Panc1 (cell line): ENCODE measurements around the gene SLC25A45. TPM values are rescaled to one million over a fixed set of nuclear protein-coding genes. Genes with fewer than 3 reads are reported as not detected.

ENCODE experiments used
- ATAC-seq: fragments of 200-7000 bp; cut with Tn5 transposase; 2 replicates; pipeline ENCODE4 v1.9.1; 2020; ENCODE audit warnings: mild to moderate bottlenecking, moderate library complexity
- BruUV-seq: library from RNA; stranded (reverse); fragments of 400-500 nt; replicated peaks from 2 replicates; lab custom pipeline; 2021; lab: Mats Ljungman, UMichigan
- CTCF ChIA-PET: fragments of 300-600 bp; sonication (Branson Sonifier 250); formaldehyde crosslinking; loops from one replicate; lab custom pipeline; 2022; ENCODE audit warnings: antibody characterized with exemption; lab: Charles Lee
- POLR2A ChIA-PET: fragments of 300-600 bp; sonication (Branson Sonifier 250); formaldehyde crosslinking; loops from one replicate; lab custom pipeline; 2022; ENCODE audit warnings: antibody characterized with exemption; lab: Charles Lee
- DNase-seq: peaks from one replicate; pipeline ENCODE4 v3.0.0-alpha.2; 2010; ENCODE audit warnings: low read depth, low spot score
- H3K27ac ChIP-seq: 2 replicates; pipeline ENCODE4 v1.5.1; 2011; ENCODE audit warnings: mild to moderate bottlenecking, low read length, inconsistent platforms
- H3K27me3 ChIP-seq: fragments of 200-500 bp; sonication (Bioruptor generic); 2 replicates; pipeline ENCODE4 v1.6.0; 2014; ENCODE audit warnings: low read length, inconsistent platforms; ENCODE audit not compliant: control insufficient read depth, insufficient read depth
- H3K36me3 ChIP-seq: fragments of 200-500 bp; sonication (Bioruptor generic); 2 replicates; pipeline ENCODE4 v1.5.1; 2014; ENCODE audit warnings: inconsistent platforms, mild to moderate bottlenecking, low read length, moderate library complexity; ENCODE audit not compliant: control insufficient read depth, insufficient read depth
- H3K4me1 ChIP-seq: 2 replicates; pipeline ENCODE4 v1.5.1; 2011; ENCODE audit warnings: inconsistent platforms, mild to moderate bottlenecking, low read length, moderate library complexity; ENCODE audit not compliant: control insufficient read depth, insufficient read depth
- H3K4me3 ChIP-seq, 2 experiments: 2 replicates each; pipeline ENCODE4 v1.5.1; 2011 to 2012; ENCODE audit warnings: low read depth in 2 of 2, low read length in 2 of 2, mild to moderate bottlenecking in 2 of 2, inconsistent platforms in 1 of 2, moderate library complexity in 1 of 2
- H3K9me3 ChIP-seq: fragments of 200-500 bp; sonication (Bioruptor generic); 2 replicates; pipeline ENCODE4 v1.5.1; 2014; ENCODE audit warnings: low read depth, mild to moderate bottlenecking, inconsistent platforms, low read length, moderate library complexity; ENCODE audit not compliant: control insufficient read depth, insufficient read depth
- CTCF ChIP-seq: fragments of 450-650 bp; IDR thresholded peaks from 2 replicates; pipeline ENCODE4 v1.5.1; 2017; ENCODE audit warnings: mild to moderate bottlenecking
- POLR2AphosphoS5 ChIP-seq: IDR thresholded peaks from 2 replicates; pipeline ENCODE4 v1.6.1; 2012; ENCODE audit warnings: mild to moderate bottlenecking, low read depth, low read length, moderate library complexity
- REST ChIP-seq, 2 experiments: IDR thresholded peaks; 2 replicates each; pipeline ENCODE4 v1.6.1; 2011 to 2012; ENCODE audit warnings: low read depth in 2 of 2, control low read depth in 1 of 2, low read length in 1 of 2, mild to moderate bottlenecking in 1 of 2, moderate library complexity in 1 of 2; ENCODE audit not compliant: insufficient read depth in 1 of 2
- SIN3A ChIP-seq: IDR thresholded peaks from 2 replicates; pipeline ENCODE4 v1.6.1; 2012; ENCODE audit warnings: low read depth, mild to moderate bottlenecking, low read length, moderate library complexity, borderline replicate concordance; ENCODE audit not compliant: insufficient read depth
- TCF7L2 ChIP-seq: IDR thresholded peaks from 2 replicates; pipeline ENCODE4 v1.6.1; 2011; ENCODE audit warnings: mild to moderate bottlenecking, low read depth, low read length, inconsistent platforms
- in situ Hi-C: cut with HindIII; loops from 2 replicates; pipeline ENCODE4 v1.10.0; 2016; ENCODE audit warnings: low sequenced_read_pairs, low pct_unique_long_range_greater_than_20kb
- intact Hi-C: fragments of 100-400 bp; cut with micrococcal nuclease; formaldehyde crosslinking; loops from one replicate; pipeline ENCODE4 v1.10.0; 2022; ENCODE audit not compliant: unreplicated experiment
- total RNA-seq: library from RNA; stranded (reverse); gene quantifications from one replicate; pipeline ENCODE4 v1.2.1, GENCODE V29; 2021; ENCODE audit not compliant: unreplicated experiment

Gene SLC25A45
- total RNA-seq, 1 experiment from 2014 or later, result 9.8 TPM

DNA sequence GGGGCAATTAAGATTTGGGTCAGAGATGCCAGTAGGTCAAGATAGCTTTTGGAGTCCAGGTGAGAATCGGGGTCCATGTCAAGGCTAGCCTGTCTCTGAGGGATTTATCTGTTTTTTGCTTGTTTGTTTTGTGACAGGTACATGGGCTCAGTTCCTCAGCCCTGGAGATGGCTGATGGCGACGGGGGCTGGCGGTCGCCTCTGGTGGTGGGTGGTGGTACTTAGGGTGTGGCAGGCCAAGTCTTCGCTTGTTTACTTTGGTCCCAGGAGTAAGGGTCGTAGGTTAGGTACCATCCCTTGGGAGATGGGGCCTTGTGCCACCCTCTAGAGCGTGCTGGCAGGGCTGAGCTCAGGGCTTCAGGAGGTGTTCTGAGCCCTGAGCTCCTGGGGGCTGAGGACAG, 4.7 kb downstream of the SLC25A45 start:
- Histone ChIP-seq H3K27me3 (no peaks in the 10 kb centered on the region), H3K27ac (no peak overlapping the region), H3K9me3 (no peaks in the 10 kb centered on the region), H3K36me3 (no peaks in the 10 kb centered on the region), H3K4me1 (peaks cover 14% of the 10 kb centered on the region), H3K4me3 (no peak overlapping the region)
- DNase-seq (no peak), ATAC-seq (no peak)
- ChIA-PET CTCF (no interaction called here), POLR2A (interaction anchor here (0.9 kb wide), 1 partner anchor 45 kb away, joined by 3 read pairs; the partner anchor contains the start of gene NEAT1)
- intact Hi-C loops, result no loop called here
- no TSS peak for BruUV-seq
- in situ Hi-C loops, result no loop called here
- TF ChIP-seq TCF7L2, result no peak
- TF ChIP-seq SIN3A, result no peak
- no peak for TF ChIP-seq REST (IDR thresholded peaks at IDR 0.05; ENCODE audit: insufficient read depth in 1 of 2, low read depth in 2 of 2, low read length in 1 of 2)
- TF ChIP-seq CTCF, result no peak
- no peak for TF ChIP-seq POLR2AphosphoS5

DNA sequence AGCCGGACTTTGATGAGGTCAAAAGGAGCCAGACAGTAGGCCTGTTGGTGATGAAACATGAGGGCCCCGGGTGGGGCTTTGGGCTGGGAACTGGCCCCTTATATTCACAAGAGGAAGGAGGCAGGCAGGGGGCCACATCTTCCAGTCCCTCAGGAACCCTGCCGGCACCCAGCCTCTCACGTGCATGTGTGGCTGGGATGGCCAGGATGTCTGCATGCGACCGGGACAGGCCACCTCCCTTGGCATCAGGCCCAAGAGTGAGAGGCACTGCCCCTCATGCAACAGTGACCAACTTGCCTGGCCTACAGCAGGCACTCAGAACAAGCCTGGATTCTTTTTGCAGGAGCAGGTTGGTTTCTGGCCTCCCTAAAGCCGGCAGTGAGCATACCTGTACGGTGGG, 5.4 kb downstream of the SLC25A45 start:
- DNase-seq (no peak), ATAC-seq (no peak)
- no TSS peak for BruUV-seq
- in situ Hi-C loops, result no loop called here
- intact Hi-C loops, result no loop called here
- Histone ChIP-seq H3K27me3 (no peaks in the 10 kb centered on the region), H3K4me3 (no peak overlapping the region), H3K4me1 (peaks cover 7% of the 10 kb centered on the region; the same call in 1 of the 2 replicates), H3K27ac (no peak overlapping the region), H3K9me3 (no peaks in the 10 kb centered on the region), H3K36me3 (no peaks in the 10 kb centered on the region)
- POLR2A ChIA-PET, result no interaction called here
- CTCF ChIA-PET, result no interaction called here
- TF ChIP-seq SIN3A, result no peak
- no peak for TF ChIP-seq POLR2AphosphoS5
- TF ChIP-seq TCF7L2, result no peak
- TF ChIP-seq REST (IDR thresholded peaks at IDR 0.05; ENCODE audit: insufficient read depth in 1 of 2, low read depth in 2 of 2, low read length in 1 of 2), result no peak
- no peak for TF ChIP-seq CTCF
